Osteocyte (in vitro differentiated cells): ENCODE data around the gene NTPCR. TPM values are rescaled to one million over a fixed set of nuclear protein-coding genes. Genes with fewer than 3 reads are reported as not detected.

Experiments used
- DNase-seq: peaks from one replicate; pipeline ENCODE4 v3.0.0; 2021; ENCODE audit warnings: mixed read lengths; ENCODE audit not compliant: unreplicated experiment; ENCODE audit errors: extremely low spot score
- H3K27ac Mint-ChIP-seq: one replicate; pipeline ENCODE4 v1.8.0; 2021; ENCODE audit warnings: mild to moderate bottlenecking, mixed read lengths; ENCODE audit not compliant: unreplicated experiment
- H3K27me3 Mint-ChIP-seq: one replicate; pipeline ENCODE4 v1.8.0; 2021; ENCODE audit warnings: mixed read lengths; ENCODE audit not compliant: unreplicated experiment
- H3K36me3 Mint-ChIP-seq: one replicate; pipeline ENCODE4 v1.8.0; 2021; ENCODE audit warnings: mixed read lengths; ENCODE audit not compliant: unreplicated experiment
- H3K4me1 Mint-ChIP-seq: one replicate; pipeline ENCODE4 v1.8.0; 2021; ENCODE audit warnings: mixed read lengths; ENCODE audit not compliant: unreplicated experiment
- H3K4me3 Mint-ChIP-seq: one replicate; pipeline ENCODE4 v1.8.0; 2021; ENCODE audit warnings: mild to moderate bottlenecking, moderate library complexity, mixed read lengths; ENCODE audit not compliant: unreplicated experiment
- H3K9me3 Mint-ChIP-seq: one replicate; pipeline ENCODE4 v1.8.0; 2021; ENCODE audit warnings: mixed read lengths; ENCODE audit not compliant: unreplicated experiment
- total RNA-seq: library from RNA; stranded (reverse); gene quantifications from 2 replicates; pipeline ENCODE4 v1.2.1, GENCODE V29; 2021
- TF ChIP-seq, protein P1 (sequence below): fragments of 200-600 bp; sonication (generic); IDR thresholded peaks from 2 replicates; pipeline ENCODE4 v1.5.0; 2021; ENCODE audit warnings: antibody characterized with exemption, mild to moderate bottlenecking, moderate library complexity

The NTPCR gene
- total RNA-seq, 1 donor from 2014 or later, result 29.6 TPM

DNA sequence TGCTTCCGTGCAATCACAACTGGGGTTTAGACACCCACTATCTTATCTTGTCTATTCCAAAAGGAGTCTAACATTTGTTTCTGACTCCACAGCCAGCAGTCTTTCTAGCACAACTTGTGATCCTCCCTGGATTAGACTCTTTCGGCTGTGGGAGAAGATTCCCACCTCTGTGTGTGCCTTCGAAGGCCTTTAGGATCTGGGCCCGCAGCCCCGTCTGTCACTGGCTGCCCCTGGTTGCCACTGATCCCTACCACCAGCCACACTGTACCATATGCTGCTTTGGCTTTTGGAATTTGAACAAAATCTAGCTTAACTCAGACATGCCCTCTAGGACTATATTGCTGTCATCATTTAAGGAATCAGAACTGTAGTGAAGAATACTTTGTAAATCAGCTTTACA, 18.0 kb downstream of the NTPCR start:
- H3K27ac Mint-ChIP-seq, result no peak overlapping the region
- H3K9me3 Mint-ChIP-seq, result peaks cover 9% of the 10 kb centered on the region
- no peak for DNase-seq
- peaks cover 48% of the 10 kb centered on the region for H3K36me3 Mint-ChIP-seq
- TF ChIP-seq, protein P1, sequence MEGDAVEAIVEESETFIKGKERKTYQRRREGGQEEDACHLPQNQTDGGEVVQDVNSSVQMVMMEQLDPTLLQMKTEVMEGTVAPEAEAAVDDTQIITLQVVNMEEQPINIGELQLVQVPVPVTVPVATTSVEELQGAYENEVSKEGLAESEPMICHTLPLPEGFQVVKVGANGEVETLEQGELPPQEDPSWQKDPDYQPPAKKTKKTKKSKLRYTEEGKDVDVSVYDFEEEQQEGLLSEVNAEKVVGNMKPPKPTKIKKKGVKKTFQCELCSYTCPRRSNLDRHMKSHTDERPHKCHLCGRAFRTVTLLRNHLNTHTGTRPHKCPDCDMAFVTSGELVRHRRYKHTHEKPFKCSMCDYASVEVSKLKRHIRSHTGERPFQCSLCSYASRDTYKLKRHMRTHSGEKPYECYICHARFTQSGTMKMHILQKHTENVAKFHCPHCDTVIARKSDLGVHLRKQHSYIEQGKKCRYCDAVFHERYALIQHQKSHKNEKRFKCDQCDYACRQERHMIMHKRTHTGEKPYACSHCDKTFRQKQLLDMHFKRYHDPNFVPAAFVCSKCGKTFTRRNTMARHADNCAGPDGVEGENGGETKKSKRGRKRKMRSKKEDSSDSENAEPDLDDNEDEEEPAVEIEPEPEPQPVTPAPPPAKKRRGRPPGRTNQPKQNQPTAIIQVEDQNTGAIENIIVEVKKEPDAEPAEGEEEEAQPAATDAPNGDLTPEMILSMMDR, result no peak
- H3K27me3 Mint-ChIP-seq, result no peaks in the 10 kb centered on the region
- no peak overlapping the region for H3K4me3 Mint-ChIP-seq
- H3K4me1 Mint-ChIP-seq, result peaks cover 1% of the 10 kb centered on the region

DNA sequence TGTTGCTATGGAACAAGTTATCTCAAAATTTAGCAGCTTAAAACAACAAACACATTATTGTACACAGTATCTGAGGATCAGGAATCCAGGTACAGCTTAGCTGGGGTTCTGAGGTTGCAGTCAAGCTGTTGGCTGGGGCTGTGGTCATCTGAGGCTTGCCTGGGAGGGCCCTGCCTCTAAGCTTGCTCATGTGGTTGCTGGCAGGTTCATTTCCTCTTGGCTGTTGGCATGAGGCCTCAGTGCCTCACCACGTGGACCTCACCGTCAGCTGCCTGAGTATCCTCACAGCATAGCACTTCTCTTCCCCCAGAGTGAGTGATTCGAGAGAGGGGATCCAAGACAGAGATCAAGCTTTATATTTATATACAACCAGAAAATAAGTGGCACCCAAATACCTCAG, 18.6 kb downstream of the NTPCR start:
- Mint-ChIP-seq H3K27me3 (no peaks in the 10 kb centered on the region), H3K4me1 (no peaks in the 10 kb centered on the region), H3K9me3 (peaks cover 15% of the 10 kb centered on the region), H3K36me3 (peaks cover 54% of the 10 kb centered on the region), H3K4me3 (no peak overlapping the region), H3K27ac (no peak overlapping the region)
- no peak for DNase-seq
- TF ChIP-seq, protein P1, result no peak

DNA sequence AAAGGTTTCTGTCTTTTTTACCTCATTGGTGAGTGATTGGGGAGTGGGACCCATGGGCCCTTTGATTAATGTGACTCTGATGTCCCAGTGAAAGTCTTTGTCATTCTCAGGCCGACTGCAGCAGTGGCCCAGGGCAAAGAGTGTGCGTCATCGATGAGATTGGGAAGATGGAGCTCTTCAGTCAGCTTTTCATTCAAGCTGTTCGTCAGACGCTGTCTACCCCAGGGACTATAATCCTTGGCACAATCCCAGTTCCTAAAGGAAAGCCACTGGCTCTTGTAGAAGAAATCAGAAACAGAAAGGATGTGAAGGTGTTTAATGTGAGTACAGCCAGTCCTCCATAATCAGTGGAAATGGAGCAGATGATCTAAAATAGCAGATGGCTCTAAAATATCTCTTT, 19.4 kb downstream of the NTPCR start:
- Mint-ChIP-seq H3K4me1 (no peaks in the 10 kb centered on the region), H3K9me3 (peaks cover 21% of the 10 kb centered on the region), H3K4me3 (no peak overlapping the region), H3K27ac (no peak overlapping the region), H3K36me3 (peaks cover 57% of the 10 kb centered on the region), H3K27me3 (no peaks in the 10 kb centered on the region)
- no peak for DNase-seq
- TF ChIP-seq, protein P1, result no peak

DNA sequence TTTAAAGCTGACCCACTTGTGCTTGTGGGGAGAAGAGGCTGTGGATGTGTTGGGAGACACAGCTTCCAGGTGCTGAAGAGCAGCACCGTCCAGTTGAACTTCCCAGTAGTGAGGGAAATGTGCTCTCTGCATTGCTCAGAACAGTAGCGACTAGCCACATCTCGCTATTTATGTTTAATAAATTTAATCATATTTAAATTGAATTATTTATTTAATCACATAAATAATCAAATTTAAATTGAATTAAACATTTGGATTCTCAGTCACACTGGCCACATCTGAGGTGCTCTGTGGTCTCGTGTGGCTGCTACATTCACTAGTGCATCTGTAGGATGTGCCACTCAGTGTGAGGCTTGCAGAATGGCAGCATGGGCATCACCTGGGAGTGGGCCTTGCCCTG, 20.1 kb downstream of the NTPCR start:
- peaks cover 21% of the 10 kb centered on the region for H3K9me3 Mint-ChIP-seq
- H3K27me3 Mint-ChIP-seq, result no peaks in the 10 kb centered on the region
- peaks cover 59% of the 10 kb centered on the region for H3K36me3 Mint-ChIP-seq
- TF ChIP-seq, protein P1, result no peak
- H3K4me1 Mint-ChIP-seq, result no peaks in the 10 kb centered on the region
- DNase-seq, result no peak
- H3K4me3 Mint-ChIP-seq, result no peak overlapping the region
- no peak overlapping the region for H3K27ac Mint-ChIP-seq

DNA sequence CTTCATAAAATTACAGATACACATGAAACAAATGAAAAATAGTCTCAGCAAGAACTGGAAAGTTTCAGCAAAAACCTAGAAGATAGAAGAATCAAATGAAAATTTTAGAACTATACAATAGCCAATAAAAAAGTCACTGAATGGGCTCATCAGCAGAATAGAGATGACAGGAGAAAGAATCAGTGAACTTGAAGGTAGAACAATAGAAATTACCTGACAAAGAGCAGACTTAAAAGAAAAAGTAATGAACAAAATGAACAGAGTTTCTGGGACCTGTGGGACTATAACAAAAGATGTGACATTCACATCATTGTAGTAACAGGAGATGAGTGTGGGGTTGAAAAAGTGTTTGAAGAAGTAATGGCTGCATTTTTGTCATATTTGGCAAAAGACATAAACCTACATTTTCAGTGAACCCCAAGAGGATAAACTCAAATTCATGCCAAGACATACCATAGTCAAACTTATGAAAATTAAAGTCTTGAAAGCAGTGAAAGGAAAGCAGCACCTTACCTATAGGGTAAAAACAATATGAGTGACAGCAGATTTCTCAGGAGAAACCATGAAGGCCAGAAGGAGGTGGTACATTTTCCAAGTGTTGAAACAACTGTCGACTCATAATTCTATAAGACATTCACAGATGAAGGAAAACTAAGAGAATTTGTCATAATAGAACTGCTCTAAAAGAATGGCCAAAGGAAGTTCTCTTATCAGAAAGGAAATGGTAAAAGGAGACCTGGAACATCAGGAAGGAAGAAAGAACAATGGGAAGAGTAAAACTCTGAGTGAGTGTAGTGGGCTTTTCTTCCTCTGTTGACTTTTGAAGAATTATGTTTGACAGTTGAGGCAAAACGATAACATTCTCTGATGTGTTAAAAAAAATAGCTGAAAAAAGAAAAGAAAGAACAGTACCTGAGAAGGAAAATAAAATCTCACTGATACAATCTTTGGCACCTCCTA, 23.5 kb downstream of the NTPCR start:
- peaks cover 69% of the 10 kb centered on the region for H3K36me3 Mint-ChIP-seq
- H3K9me3 Mint-ChIP-seq, result peaks cover 21% of the 10 kb centered on the region
- H3K27me3 Mint-ChIP-seq, result no peaks in the 10 kb centered on the region
- DNase-seq, result no peak
- H3K4me3 Mint-ChIP-seq, result no peak overlapping the region
- no peaks in the 10 kb centered on the region for H3K4me1 Mint-ChIP-seq
- H3K27ac Mint-ChIP-seq, result no peak overlapping the region
- TF ChIP-seq, protein P1, result no peak
